GM18502 (cell line): ENCODE results near the gene OLFML1.

Experiments used
- ATAC-seq: cut with Tn5 transposase; IDR thresholded peaks from one replicate; pipeline ENCODE4 v1.9.1; 2021; ENCODE audit warnings: mild to moderate bottlenecking; ENCODE audit not compliant: unreplicated experiment, poor library complexity

OLFML1 gene

DNA sequence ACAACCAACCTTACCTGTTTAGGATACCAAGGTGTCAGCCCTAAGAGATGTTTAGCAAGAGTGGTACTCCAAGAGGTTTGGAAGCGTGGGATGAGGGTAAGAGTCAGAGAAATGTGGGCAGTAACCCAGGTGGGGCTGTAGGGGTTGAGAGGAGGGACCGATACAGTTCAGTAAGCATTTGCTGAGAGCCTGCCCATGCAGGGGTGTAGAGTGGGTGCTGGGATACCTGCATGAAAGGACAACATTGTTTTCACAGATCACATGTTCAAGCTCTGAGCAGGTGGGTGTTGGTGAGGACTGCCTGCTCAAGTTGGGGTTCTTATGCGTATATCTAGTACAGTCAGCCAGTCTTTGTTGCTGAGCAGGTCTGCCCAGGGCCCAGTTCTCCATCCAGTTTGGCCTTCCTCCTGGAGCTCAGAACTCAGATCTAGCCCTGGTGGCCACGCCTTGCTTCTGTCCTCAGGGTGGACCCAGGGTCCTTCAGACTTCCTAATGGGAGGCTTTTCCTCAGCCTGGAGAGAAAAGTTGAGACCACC lies 43.3 kb downstream of the OLFML1 start:
- ATAC-seq: no peak

DNA sequence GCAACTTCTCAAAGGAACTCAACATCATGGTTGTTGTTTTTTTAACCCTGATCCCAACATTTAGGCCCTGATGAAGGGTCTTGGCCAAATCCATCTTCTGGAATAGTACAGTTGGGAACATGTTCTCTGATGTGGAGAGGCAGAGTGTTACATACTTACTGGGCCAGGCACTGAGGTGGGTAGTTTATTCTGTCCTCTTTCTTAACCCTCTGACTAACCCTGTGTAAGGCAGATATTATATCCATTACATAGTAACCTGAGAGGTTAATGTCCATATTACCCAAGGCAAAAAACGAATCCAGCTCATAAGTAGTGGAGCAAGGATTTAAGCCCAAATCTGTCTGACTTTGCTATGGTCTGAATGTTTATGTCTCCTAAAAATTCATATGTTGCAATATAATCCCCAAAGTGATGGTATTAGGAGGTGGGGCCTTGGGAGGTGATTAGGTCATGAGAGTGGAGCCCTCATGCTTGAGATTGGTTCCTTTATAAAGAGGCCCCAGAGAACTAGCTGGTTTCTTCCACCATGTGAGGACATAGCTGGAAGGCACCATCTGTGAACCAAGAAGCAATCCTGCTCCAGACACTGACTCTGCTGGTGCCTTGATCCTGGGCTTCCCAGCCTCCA lies 44.8 kb downstream of the OLFML1 start:
- ATAC-seq: no peak

DNA sequence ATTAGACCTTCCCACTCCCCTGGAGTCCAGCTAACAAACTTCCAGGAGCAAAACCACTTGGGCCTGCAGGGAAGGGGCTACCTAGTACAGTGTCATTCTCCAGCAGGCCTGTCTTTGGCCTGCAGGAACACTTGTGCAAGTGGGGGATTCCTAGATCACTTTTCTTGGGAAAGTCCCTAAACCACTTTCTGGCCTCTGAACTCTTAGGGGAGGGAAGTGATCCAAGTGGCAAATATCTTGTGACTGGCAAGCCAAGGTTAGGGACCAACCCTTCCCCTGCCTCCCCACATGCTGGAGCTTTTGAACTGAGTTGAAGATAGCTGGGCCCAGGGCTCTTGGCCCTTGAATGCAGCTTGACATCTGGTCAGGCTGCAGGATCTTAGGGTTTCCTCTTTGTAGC lies 45.7 kb downstream of the OLFML1 start:
- ATAC-seq: no peak

DNA sequence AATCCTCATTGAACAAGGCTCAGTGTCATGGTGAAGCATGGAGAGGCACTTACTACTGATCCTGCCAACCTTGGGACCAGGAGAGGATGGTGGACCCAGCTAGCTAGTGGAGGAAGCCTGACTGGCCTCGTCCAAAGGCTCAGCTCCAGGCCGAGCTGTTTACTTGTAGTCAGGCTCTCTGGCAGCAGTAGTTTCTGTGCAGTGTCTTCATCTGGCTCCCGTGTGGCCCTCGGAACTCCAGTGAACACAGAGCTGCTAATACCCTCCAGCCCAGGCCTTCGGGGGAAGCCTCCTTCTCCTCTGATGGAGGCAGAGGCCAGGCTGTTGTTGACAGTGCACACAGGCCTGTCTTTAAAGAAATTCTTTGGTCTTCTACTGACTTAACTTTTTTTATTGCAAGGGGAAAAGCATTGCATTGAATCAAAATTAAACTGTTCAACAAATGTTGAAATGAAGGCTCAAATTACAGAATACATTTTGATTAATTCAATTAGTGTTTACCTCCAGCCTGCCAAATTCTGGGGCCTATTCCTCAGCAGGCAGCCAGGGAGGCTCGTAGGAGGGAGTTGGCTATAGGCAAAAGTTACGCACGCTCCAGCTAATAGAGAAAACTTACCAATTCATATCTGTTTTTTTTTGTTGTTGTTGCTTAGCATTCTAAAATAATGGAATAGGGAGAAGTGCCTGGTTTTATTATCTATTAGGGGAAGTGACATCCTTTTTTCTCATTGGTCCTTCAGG lies 47.3 kb downstream of the OLFML1 start:
- no peak for ATAC-seq

DNA sequence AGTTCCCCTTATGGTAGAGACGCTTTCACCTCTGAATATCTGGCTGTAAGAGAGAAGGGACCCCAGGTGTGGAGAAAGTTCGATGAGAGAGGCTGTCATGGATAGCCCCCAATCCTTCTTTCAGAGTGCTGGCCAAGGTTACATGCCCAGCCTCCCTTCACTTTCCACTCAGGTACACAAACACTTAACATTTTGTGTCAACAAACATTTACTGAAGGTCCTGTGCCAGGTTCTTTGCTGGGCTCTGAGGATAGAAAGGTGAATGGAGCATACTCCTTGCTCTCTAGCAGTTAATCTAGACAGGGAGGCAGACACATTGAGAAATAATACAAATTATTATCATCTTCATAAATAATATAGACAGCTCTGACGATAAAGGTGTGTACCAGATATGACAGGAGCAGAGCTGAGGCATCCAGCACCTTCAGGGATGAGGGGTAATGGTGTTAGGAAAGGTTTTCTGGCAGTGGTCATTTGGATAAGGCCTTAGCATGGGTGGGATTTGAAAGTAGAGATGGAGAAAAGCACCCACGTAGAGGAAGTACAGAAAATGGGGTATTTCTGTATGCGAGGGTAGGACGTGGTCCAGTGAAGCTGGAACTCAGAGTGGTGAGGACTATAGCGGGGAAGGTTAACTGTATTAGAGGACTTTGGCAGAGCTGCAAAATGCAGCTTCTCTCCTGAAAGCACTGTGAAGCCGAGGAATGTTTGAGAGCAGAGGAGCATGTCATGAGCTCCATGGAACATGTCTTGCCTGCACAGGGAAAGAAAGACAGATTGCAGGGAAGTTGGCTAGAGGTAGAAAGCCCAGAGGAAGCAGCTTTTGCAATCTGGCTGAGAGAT lies 48.1 kb downstream of the OLFML1 start:
- ATAC-seq: peak; percentile 28

DNA sequence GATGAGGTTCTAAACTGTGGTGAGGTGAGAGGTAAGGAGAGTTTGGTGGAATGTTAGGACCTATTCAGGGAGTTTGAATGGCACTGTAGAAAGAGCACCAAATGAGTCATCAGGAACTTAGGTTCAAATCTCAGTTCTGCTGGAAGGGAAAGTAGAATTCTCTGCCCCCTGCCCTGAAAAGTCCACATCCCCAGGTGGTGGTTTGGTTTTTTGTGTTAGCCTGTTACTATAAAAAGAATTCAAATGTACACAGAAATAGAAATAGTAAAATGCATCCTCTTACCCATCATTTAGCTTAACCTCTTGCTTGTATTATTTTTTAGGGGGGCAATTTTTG lies 48.7 kb downstream of the OLFML1 start:
- ATAC-seq: peak; percentile 61

DNA sequence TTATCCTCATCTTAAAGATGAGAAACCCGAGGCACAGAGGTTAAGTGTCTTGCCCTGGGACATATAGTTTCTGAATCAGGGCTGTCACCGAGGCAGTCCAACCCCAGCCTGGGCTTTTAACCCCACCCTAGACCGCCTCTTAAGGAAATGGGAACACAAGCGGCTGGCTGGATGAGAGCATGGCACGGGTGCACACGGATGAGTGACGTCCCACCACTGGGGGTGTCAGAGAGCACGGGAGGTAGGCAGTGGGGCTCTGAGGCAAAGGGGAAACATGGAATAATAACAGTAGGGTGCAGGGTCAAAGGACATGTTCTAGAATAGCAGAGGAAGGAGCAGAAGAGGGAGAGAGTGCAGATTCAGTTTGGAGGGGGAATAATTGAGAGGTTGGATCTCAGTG lies 50.8 kb downstream of the OLFML1 start:
- ATAC-seq: no peak

DNA sequence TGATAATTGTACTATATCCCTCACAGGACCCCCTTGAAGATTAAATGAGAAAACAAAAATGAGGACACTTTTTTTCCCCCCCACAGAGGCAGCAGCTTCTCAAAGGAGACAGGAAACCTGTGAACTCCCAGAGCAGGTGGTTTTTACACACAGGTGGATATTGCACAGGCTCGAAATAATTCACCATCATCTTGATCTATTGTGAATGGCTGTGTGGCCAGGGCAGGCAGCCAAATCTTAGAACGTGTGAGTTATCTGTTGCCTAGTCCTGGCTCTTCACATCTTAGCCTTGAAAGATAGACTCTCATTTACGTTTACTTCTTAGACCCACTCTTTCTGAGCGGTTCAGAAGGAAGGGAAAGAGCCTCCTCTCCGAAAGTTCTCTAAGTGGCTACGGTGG lies 52.0 kb downstream of the OLFML1 start:
- ATAC-seq: no peak

DNA sequence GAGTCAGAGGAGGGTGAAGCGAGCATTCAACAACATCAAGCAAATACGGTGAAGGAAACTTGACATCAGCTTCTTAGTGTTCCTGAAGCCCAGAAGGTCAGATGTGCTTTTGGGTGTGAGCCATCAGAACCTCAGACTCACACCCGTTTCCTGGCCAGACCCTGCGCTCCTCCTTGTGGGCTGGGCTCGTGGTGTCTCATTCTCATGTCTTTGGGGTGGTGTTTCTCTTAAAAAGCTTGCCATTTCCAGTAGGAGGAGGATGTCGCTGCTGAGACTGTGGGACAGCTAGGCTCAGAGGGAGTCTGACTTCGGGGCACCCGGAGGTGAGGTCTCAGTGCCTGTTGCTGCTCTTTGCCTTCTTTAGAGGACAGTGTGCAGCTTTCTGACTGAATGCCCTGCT lies 52.7 kb downstream of the OLFML1 start:
- ATAC-seq: no peak

DNA sequence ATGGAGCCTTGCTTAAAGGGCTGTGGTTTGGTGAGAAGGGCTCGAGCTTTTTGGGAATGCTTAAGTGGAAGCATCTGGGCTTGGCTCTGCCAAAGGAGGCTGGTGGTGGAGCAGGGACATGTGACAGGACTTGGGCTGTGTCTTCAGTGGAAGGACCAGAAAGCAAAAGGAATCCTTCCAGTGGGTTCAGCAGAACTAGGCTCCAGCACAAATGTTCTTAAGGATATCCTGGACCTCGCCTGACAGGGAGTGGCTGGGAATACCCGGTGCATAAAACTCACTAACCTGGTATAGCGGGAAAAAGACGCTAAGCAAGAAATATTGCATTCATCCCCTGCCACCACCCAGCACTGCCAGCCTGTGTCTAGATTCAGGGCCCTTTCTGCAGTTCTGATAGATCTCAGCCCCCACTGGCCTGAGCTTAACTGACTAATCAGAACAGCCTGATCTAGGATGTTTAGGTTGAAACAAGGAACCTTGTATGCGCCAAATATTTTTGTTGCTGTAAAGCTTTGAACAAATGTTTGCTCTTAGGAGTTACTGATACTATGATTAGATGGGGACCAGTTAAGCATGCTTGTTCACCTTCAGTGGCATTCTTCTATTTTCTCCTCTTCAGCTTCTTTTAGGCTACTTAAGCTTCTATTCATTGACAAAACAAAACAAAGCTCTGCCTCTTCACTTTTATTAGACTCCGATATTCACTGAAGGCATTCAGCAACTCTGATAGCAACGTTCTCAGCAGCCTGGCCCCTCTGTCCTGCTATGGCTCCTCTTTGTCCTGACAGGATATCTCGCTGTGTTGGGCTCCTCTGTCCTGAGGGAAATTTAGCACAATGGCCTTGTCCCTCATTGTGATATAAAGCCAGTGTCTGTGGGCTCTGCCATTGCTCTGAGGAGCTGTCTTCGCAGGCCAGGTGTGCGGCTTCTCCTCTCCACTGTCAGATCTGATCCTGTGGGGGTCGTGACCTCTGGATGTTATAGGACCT lies 53.5 kb downstream of the OLFML1 start:
- no peak for ATAC-seq

DNA sequence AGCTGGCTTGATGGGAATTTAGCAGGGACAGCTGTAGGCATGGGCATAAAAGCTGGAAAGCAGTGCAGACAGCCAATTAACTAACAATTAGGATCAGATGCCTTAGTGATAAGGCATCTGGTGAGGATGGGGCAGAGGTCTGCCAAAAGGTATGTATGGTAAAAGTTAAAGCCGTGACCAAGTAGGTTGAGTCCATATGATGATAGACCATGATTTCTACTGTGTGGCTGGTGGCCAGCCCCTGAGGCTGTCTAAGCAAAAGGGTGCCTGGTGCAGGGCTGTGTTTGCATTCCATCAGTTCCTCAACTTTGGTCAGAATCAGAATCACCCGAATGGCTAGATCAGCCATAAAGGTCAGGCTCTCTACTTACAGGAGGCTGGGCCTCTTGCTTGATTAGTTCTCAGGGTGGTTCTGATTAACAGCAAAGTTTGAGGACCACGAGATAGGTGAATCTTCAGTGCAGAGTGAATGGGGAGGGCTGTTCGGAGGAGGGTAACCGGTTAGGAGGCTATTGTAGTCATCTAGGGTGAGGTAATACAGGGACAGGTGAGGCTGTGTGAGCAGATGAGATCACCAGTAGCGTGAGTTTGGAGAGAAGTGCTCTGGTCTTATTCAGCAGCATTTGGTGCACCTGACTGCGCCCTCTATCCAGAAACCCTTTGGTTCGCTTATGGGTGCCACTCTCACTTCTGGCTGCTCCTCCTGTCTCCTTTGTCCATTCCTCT lies 55.7 kb downstream of the OLFML1 start:
- ATAC-seq: no peak

DNA sequence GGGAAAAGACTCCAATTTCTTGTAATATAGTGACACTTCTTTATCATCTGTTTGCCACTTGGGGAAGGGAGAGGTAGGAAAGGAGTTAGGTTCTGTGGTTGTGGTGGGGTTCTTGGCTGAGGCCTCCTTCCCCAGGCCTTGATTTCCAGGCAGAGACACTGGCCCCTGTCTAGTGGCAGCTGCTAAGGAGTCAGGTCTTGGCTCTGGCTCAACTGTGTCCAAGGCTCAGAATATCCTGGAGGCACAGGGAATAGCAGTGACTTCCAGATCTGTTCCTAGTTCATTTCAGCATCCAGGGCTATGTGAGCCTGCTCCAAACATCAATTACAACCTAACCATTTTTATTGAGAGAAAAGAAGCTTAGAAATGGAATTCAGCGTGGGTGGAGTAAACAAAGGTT lies 58.0 kb downstream of the OLFML1 start:
- no peak for ATAC-seq

DNA sequence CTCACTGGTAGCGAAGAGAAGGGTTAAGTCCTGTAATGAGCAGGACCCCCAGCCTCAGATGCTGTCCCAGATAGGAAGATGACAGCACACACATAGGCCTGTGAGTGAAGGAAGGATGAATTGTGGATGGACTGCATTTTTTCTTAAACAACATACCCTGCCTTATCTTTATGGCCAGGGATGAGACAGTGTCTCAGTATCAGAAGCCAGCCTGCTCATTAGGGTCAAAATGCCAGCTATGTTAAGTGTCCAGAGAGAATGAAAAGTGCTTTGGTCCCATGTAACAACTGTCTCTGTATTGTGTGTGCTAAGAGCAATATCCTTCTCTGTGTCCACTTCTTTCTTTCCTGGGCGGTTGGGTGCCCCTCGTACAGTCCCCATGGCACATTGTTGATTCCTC lies 58.7 kb downstream of the OLFML1 start:
- no peak for ATAC-seq

DNA sequence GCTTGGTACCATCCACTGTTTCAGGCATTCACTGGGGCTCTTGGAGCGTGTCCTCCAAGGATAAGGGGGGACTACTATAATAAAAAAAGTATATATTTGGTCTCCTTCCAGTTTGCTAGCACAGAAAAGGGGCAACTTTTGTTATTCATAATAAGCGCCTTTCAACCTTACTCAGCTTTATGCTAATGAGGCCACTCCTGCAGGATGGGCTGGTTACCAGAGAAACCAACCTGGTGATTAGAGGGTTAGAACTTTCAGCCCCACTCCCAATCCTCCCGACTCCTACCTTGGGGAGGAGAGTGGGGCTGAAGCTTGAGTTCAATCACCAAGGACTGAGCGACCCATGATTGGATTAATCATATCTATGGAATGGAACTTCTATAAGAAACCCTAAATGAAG lies 60.3 kb downstream of the OLFML1 start:
- no peak for ATAC-seq

DNA sequence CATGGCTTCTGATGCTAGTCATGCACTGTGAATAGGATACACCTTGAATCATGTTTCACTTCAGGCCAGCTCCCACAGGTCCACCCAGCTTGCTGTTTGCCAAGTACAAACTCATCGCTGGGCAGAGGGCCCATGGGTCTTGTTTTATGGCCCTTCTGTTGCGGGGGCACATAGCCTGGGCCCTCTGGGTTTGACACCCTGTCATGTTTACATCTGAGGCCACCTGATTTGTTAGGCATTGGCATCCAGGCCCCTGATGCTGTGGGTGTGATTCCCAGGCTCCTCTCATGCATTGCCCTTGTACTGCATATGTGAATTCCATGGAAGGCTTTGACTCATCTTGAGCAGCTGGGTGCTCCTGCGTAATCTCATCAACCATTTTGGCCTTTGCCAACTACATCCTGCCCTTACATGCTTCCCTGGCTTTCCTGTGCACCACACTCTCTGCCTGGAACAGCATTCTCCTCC lies 61.1 kb downstream of the OLFML1 start:
- no peak for ATAC-seq

DNA sequence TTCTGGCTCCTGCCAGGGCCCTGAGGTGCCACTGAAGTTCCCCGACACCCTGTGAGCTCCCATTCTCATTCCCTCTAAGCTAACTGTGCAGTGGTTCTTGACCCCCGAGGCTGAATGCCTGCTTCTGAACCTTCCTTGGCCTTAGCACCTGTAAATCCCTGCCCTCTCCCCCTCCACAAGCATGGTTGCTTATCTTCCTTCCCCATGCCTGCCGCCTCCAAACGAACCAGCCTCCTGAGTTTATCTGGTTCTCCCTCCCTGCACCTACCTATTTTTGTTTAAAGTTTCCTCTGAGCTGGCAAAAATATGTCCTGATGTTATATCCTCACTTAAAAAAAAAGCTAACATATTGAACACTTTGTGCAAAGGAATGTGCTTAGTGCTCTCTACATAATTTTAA lies 62.4 kb downstream of the OLFML1 start:
- ATAC-seq: no peak

DNA sequence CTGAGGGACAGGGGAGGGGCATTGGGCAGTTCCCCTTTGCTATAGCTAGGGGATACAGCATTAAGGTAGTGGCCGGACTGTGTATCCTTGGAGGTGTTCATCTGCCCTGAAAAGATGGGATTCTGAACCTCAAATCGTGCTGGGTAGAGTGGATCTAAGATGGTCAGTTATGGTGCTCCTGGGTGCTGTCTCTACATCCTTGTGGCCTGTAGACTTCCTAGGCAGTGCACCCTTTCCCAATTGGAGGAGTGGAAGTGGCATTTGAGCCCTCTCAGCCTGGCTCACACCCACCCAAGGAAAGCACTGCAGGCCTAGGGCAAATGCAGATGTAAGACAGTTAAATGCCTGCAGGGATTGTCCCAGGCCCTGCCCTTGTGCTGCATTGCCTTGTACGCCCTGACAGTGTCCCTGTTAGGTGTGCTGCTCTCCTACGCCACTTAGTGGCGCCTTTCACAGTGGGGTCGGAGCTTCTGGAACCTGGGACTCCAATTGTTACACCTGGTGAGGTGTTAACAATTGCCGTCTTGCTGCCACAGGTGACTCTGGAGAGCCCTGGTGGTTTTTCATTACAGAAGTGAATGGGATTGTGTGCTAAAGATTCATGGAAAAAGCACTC lies 63.5 kb downstream of the OLFML1 start:
- peak; percentile 85 for ATAC-seq

DNA sequence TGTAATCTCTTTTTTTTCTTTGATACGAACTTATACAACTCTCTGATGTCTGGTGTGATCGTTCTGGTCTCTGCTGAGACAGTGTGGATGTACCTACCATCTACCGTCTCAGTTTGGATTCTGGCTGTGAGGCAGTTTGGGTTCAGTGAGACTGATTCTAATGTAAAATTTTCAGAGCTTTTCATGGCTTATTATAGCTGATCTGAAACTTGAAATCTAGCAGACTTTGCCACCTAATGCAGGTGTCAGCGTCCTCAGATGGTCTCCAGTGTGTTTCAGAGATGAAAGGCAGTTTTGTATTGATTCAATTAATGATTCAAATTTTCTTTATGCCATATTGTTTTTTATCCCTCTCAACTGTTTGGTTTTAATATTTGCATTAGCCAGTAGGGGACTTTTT lies 64.4 kb downstream of the OLFML1 start:
- ATAC-seq: no peak

DNA sequence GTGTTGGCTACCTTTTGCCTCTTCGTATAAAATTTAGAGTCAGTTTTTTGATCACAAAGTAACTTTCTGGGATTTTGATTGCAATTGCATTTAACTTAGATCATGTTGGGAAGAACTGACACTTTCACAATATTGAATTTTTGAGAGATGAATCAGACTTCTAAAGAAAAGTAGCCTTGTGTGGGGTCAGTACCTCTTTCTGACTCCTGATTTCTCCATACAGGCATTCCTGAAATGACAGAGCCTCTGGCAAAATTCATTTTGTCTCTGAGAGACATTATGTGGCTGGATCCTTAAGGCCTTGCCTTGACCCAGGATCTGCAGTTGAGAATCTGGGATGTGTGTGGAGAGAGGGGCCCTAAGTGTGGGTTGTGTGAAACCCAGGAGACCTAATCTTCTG lies 66.3 kb downstream of the OLFML1 start:
- ATAC-seq: no peak
